Stomach smooth muscle (tissue), 2 donors: ENCODE measurements around the gene R3HDM2.

ENCODE experiments used
- H3K27ac ChIP-seq: one replicate; pipeline ENCODE4 v1.7.0; 2013; ENCODE audit warnings: mild to moderate bottlenecking, low read length, inconsistent platforms
- H3K27me3 ChIP-seq, 2 donors: one replicate each; pipeline ENCODE4 v1.7.0; 2013; ENCODE audit warnings: low read length in 2 of 2; ENCODE audit not compliant: insufficient read depth in 2 of 2, control insufficient read depth in 1 of 2
- H3K36me3 ChIP-seq, 2 donors: one replicate each; pipeline ENCODE4 v1.7.0; 2013; ENCODE audit warnings: low read length in 2 of 2; ENCODE audit not compliant: control insufficient read depth in 2 of 2, insufficient read depth in 2 of 2
- H3K4me1 ChIP-seq: one replicate; pipeline ENCODE4 v1.7.0; 2013; ENCODE audit warnings: low read length; ENCODE audit not compliant: control insufficient read depth, insufficient read depth
- H3K4me3 ChIP-seq, 2 donors: one replicate each; pipeline ENCODE4 v1.7.0; 2013; ENCODE audit warnings: low read length in 2 of 2
- H3K9ac ChIP-seq, 2 donors: one replicate each; pipeline ENCODE4 v1.7.0; 2013; ENCODE audit warnings: low read length in 2 of 2, mild to moderate bottlenecking in 1 of 2
- H3K9me3 ChIP-seq, 2 donors: one replicate each; pipeline ENCODE4 v1.7.0; 2013; ENCODE audit warnings: low read length in 2 of 2; ENCODE audit not compliant: control insufficient read depth in 2 of 2
- donor health status: healthy.
- donor health status: Pancreatic carcinoma.

The R3HDM2 gene

GRCh38 chr12:57238854-57239554 lies 191.8 kb downstream of the R3HDM2 start:
- Histone ChIP-seq H3K9ac (no peak overlapping the region), H3K27me3 (peaks cover 73 to 84% of the 10 kb centered on the region in 2 donors), H3K4me3 (peak overlapping the region; percentile 70 to 74), H3K36me3 (peaks cover under 1 to 4% of the 10 kb centered on the region in 2 donors), H3K9me3 (no peaks in the 10 kb centered on the region), H3K4me1 (peaks cover 60% of the 10 kb centered on the region), H3K27ac (no peak overlapping the region)

- Histone ChIP-seq H3K4me3 (peak overlapping the region; percentile 70 to 74), H3K27me3 (peaks cover 66 to 76% of the 10 kb centered on the region in 2 donors), H3K36me3 (peaks cover 5 to 11% of the 10 kb centered on the region in 2 donors), H3K9ac (no peak overlapping the region), H3K4me1 (peaks cover 53% of the 10 kb centered on the region), H3K9me3 (no peaks in the 10 kb centered on the region), H3K27ac (no peak overlapping the region)
Measured at GRCh38 chr12:57237932-57238853, 192.7 kb downstream of the R3HDM2 start.

- Histone ChIP-seq H3K9me3 (no peaks in the 10 kb centered on the region), H3K36me3 (peaks cover 5 to 16% of the 10 kb centered on the region in 2 donors), H3K4me3 (no peak overlapping the region), H3K27me3 (peaks cover 60 to 70% of the 10 kb centered on the region in 2 donors), H3K9ac (no peak overlapping the region), H3K27ac (no peak overlapping the region), H3K4me1 (peaks cover 47% of the 10 kb centered on the region)
Measured at GRCh38 chr12:57237596-57237931, 193.3 kb downstream of the R3HDM2 start.

GRCh38 chr12:57236925-57237595 lies 193.8 kb downstream of the R3HDM2 start:
- Histone ChIP-seq H3K4me1 (peaks cover 42% of the 10 kb centered on the region), H3K4me3 (no peak overlapping the region), H3K36me3 (peaks cover 9 to 20% of the 10 kb centered on the region in 2 donors), H3K9me3 (no peaks in the 10 kb centered on the region), H3K27me3 (peaks cover 55 to 65% of the 10 kb centered on the region in 2 donors), H3K9ac (no peak overlapping the region), H3K27ac (no peak overlapping the region)

- no peaks in the 10 kb centered on the region for H3K9me3 ChIP-seq
- peaks cover 35% of the 10 kb centered on the region for H3K4me1 ChIP-seq
- peaks cover 48 to 58% of the 10 kb centered on the region in 2 donors for H3K27me3 ChIP-seq
- no peak overlapping the region for H3K9ac ChIP-seq
- H3K4me3 ChIP-seq = peak overlapping the region in 1 of 2 donors; percentile 22
- no peak overlapping the region for H3K27ac ChIP-seq
- peaks cover 14 to 25% of the 10 kb centered on the region in 2 donors for H3K36me3 ChIP-seq
Measured at GRCh38 chr12:57236201-57236924, 194.5 kb downstream of the R3HDM2 start.

GRCh38 chr12:57235728-57236131 lies 195.1 kb downstream of the R3HDM2 start:
- H3K4me1 ChIP-seq = peaks cover 31% of the 10 kb centered on the region

GRCh38 chr12:57235017-57235727 lies 195.7 kb downstream of the R3HDM2 start:
- H3K36me3 ChIP-seq = peaks cover 14 to 25% of the 10 kb centered on the region in 2 donors
- peaks cover 31% of the 10 kb centered on the region for H3K4me1 ChIP-seq
- no peaks in the 10 kb centered on the region for H3K9me3 ChIP-seq
- H3K27ac ChIP-seq = no peak overlapping the region
- no peak overlapping the region for H3K9ac ChIP-seq
- peaks cover 37 to 46% of the 10 kb centered on the region in 2 donors for H3K27me3 ChIP-seq
- no peak overlapping the region for H3K4me3 ChIP-seq

More at GRCh38 chr12:57235728-57236131, 195.1 kb downstream of the R3HDM2 start:
- H3K9me3 ChIP-seq = no peaks in the 10 kb centered on the region
- H3K36me3 ChIP-seq = peaks cover 14 to 25% of the 10 kb centered on the region in 2 donors
- no peak overlapping the region for H3K4me3 ChIP-seq
- peaks cover 42 to 51% of the 10 kb centered on the region in 2 donors for H3K27me3 ChIP-seq
- no peak overlapping the region for H3K27ac ChIP-seq
- H3K9ac ChIP-seq = no peak overlapping the region

- no peak overlapping the region for H3K27ac ChIP-seq
- peaks cover 14 to 25% of the 10 kb centered on the region in 2 donors for H3K36me3 ChIP-seq
- no peaks in the 10 kb centered on the region for H3K9me3 ChIP-seq
- H3K4me3 ChIP-seq = no peak overlapping the region
- peaks cover 31% of the 10 kb centered on the region for H3K4me1 ChIP-seq
- no peak overlapping the region for H3K9ac ChIP-seq
- peaks cover 34 to 40% of the 10 kb centered on the region in 2 donors for H3K27me3 ChIP-seq
Measured at GRCh38 chr12:57234571-57235016, 196.2 kb downstream of the R3HDM2 start.

- no peak overlapping the region for H3K4me3 ChIP-seq
- peaks cover 14 to 25% of the 10 kb centered on the region in 2 donors for H3K36me3 ChIP-seq
- peaks cover 32 to 36% of the 10 kb centered on the region in 2 donors for H3K27me3 ChIP-seq
- H3K9me3 ChIP-seq = no peaks in the 10 kb centered on the region
- H3K4me1 ChIP-seq = peaks cover 29% of the 10 kb centered on the region
- H3K27ac ChIP-seq = no peak overlapping the region
- no peak overlapping the region for H3K9ac ChIP-seq
Measured at GRCh38 chr12:57234233-57234570, 196.6 kb downstream of the R3HDM2 start.
